OCI-LY1 (cell line): ENCODE data around the gene ADAMTS1.

Experiments used
- H2AFZ ChIP-seq: fragments of 200-600 bp; sonication (generic), shearing (Covaris generic); 2 replicates; pipeline ENCODE4 v1.6.0; 2014; ENCODE audit warnings: antibody characterized with exemption, mild to moderate bottlenecking, low read length
- H3F3A ChIP-seq: fragments of 200-600 bp; sonication (generic), shearing (Covaris generic); 2 replicates; pipeline ENCODE4 v1.6.0; 2014; ENCODE audit warnings: mild to moderate bottlenecking, antibody characterized with exemption, low read length, moderate library complexity; ENCODE audit not compliant: insufficient read depth
- H3K27ac ChIP-seq: fragments of 200-600 bp; sonication (generic); 2 replicates; pipeline ENCODE4 v1.5.1; 2014; ENCODE audit warnings: low read length, mixed run types, mild to moderate bottlenecking, low read depth; ENCODE audit not compliant: poor library complexity, severe bottlenecking
- H3K27me3 ChIP-seq: fragments of 200-600 bp; sonication (generic); 2 replicates; pipeline ENCODE4 v1.6.0; 2014; ENCODE audit warnings: antibody characterized with exemption, mild to moderate bottlenecking, low read length, moderate library complexity; ENCODE audit not compliant: insufficient read depth
- H3K36me3 ChIP-seq: fragments of 200-600 bp; sonication (generic); 2 replicates; pipeline ENCODE4 v1.6.1; 2014; ENCODE audit warnings: mild to moderate bottlenecking, antibody characterized with exemption, low read length, moderate library complexity, mixed read lengths; ENCODE audit not compliant: insufficient read depth
- H3K4me1 ChIP-seq: fragments of 200-600 bp; sonication (generic); 2 replicates; pipeline ENCODE4 v1.5.1; 2014; ENCODE audit warnings: mild to moderate bottlenecking, low read length, moderate library complexity; ENCODE audit not compliant: insufficient read depth, severe bottlenecking
- H3K4me2 ChIP-seq: fragments of 200-600 bp; sonication (generic), shearing (Covaris generic); 2 replicates; pipeline ENCODE4 v1.6.1; 2014; ENCODE audit warnings: low read length
- H3K4me3 ChIP-seq: fragments of 200-600 bp; sonication (generic); 2 replicates; pipeline ENCODE4 v1.5.1; 2014; ENCODE audit warnings: low read length, low read depth, mild to moderate bottlenecking, mixed read lengths; ENCODE audit not compliant: poor library complexity, severe bottlenecking
- H3K79me2 ChIP-seq: fragments of 200-600 bp; shearing (Covaris generic); 2 replicates; pipeline ENCODE4 v1.6.1; 2016; ENCODE audit warnings: mixed run types, low read length, mixed read lengths; ENCODE audit not compliant: insufficient read depth
- H3K9ac ChIP-seq: fragments of 200-600 bp; sonication (generic), shearing (Covaris generic); 2 replicates; pipeline ENCODE4 v1.6.1; 2014; ENCODE audit warnings: mild to moderate bottlenecking, low read length, mixed read lengths
- H3K9me2 ChIP-seq: fragments of 200-600 bp; sonication (generic), shearing (Covaris generic); 2 replicates; pipeline ENCODE4 v1.6.1; 2014; ENCODE audit warnings: low read depth, mild to moderate bottlenecking, low read length, mixed read lengths
- H3K9me3 ChIP-seq: fragments of 200-600 bp; shearing (Covaris generic); 2 replicates; pipeline ENCODE4 v1.6.1; 2014; ENCODE audit warnings: low read length, mixed read lengths
- H4K20me1 ChIP-seq: fragments of 200-600 bp; sonication (generic), shearing (Covaris generic); 2 replicates; pipeline ENCODE4 v1.6.0; 2016; ENCODE audit warnings: mild to moderate bottlenecking, low read length; ENCODE audit not compliant: insufficient read depth
- CTCF ChIP-seq: fragments of 200-600 bp; sonication (generic), shearing (Covaris generic); IDR thresholded peaks from 2 replicates; pipeline ENCODE4 v1.5.1; 2017; ENCODE audit warnings: mild to moderate bottlenecking, antibody characterized with exemption, low read length, moderate library complexity, mixed read lengths
- EZH2 ChIP-seq: fragments of 200-600 bp; sonication (generic), shearing (Covaris generic); IDR thresholded peaks from 2 replicates; pipeline ENCODE4 v1.8.0; 2017; ENCODE audit warnings: borderline replicate concordance, mixed run types, mild to moderate bottlenecking, antibody characterized with exemption, low read length, moderate library complexity, mixed read lengths

Gene ADAMTS1

GRCh38 chr21:26815197-26815596 is 30.0 kb downstream of the ADAMTS1 start:
- Histone ChIP-seq H3K4me3 (no peak overlapping the region), H3K36me3 (no peaks in the 10 kb centered on the region), H3K9ac (no peak overlapping the region), H3K27me3 (no peaks in the 10 kb centered on the region), H3K4me1 (no peaks in the 10 kb centered on the region), H3K9me3 (no peaks in the 10 kb centered on the region), H3K9me2 (no peaks in the 10 kb centered on the region), H3K27ac (no peak overlapping the region), H3K4me2 (no peak overlapping the region), H2AFZ (no peak overlapping the region), H3K79me2 (no peaks in the 10 kb centered on the region), H4K20me1 (no peaks in the 10 kb centered on the region), H3F3A (no peaks in the 10 kb centered on the region)
- TF ChIP-seq EZH2 (no peak), CTCF (no peak)

GRCh38 chr21:26814386-26814785 is 30.8 kb downstream of the ADAMTS1 start:
- no peak overlapping the region for H2AFZ ChIP-seq
- TF ChIP-seq CTCF (no peak), EZH2 (no peak)
- no peaks in the 10 kb centered on the region for H3F3A ChIP-seq
- no peaks in the 10 kb centered on the region for H3K27me3 ChIP-seq
- no peaks in the 10 kb centered on the region for H3K4me1 ChIP-seq
- no peaks in the 10 kb centered on the region for H4K20me1 ChIP-seq
- no peaks in the 10 kb centered on the region for H3K36me3 ChIP-seq
- no peak overlapping the region for H3K4me2 ChIP-seq
- no peak overlapping the region for H3K4me3 ChIP-seq
- H3K9ac ChIP-seq, result no peak overlapping the region
- H3K79me2 ChIP-seq, result no peaks in the 10 kb centered on the region
- no peaks in the 10 kb centered on the region for H3K9me2 ChIP-seq
- no peak overlapping the region for H3K27ac ChIP-seq
- H3K9me3 ChIP-seq, result no peaks in the 10 kb centered on the region

- Histone ChIP-seq H4K20me1 (no peaks in the 10 kb centered on the region), H3K9me3 (no peaks in the 10 kb centered on the region), H3K9ac (no peak overlapping the region), H2AFZ (no peak overlapping the region), H3K79me2 (no peaks in the 10 kb centered on the region), H3F3A (no peaks in the 10 kb centered on the region), H3K4me1 (no peaks in the 10 kb centered on the region), H3K4me3 (no peak overlapping the region), H3K27me3 (no peaks in the 10 kb centered on the region), H3K27ac (no peak overlapping the region), H3K9me2 (no peaks in the 10 kb centered on the region), H3K4me2 (no peak overlapping the region), H3K36me3 (no peaks in the 10 kb centered on the region)
- no peak for TF ChIP-seq CTCF
- no peak for TF ChIP-seq EZH2
Measured at GRCh38 chr21:26813426-26813998, 31.7 kb downstream of the ADAMTS1 start.
